Ishikawa (cell line): ENCODE measurements around the gene LNX2.

Source experiments
- CEBPB ChIP-seq: IDR thresholded peaks from 2 replicates; pipeline ENCODE4 v1.6.1; 2012
- MAX ChIP-seq: IDR thresholded peaks from 2 replicates; pipeline ENCODE4 v1.6.1; 2012
- NFIC ChIP-seq: IDR thresholded peaks from 2 replicates; pipeline ENCODE4 v1.6.1; 2012
- TEAD4 ChIP-seq: IDR thresholded peaks from 2 replicates; pipeline ENCODE4 v1.6.1; 2012

- TF ChIP-seq TEAD4: no peak
- no peak for TF ChIP-seq NFIC
- TF ChIP-seq MAX: no peak
- no peak for TF ChIP-seq CEBPB
These were observed 46.6 kb upstream of the LNX2 start for GRCh38 chr13:27666951-27667350.
